GM12878 (cell line): ENCODE results near the gene CANT1. TPM values are rescaled to one million over a fixed set of nuclear protein-coding genes. Genes with fewer than 3 reads are reported as not detected.

Source experiments
- ATAC-seq: fragments of 200-7000 bp; cut with Tn5 transposase; 3 replicates; pipeline ENCODE4 v1.9.1; 2020; ENCODE audit warnings: mild to moderate bottlenecking, moderate library complexity
- BruUV-seq: library from RNA; stranded (reverse); fragments of 400-500 nt; replicated peaks from 2 replicates; lab custom pipeline; 2021; lab: Mats Ljungman, UMichigan
- CTCF ChIA-PET: fragments of 300-600 bp; sonication (Branson Sonifier 250); formaldehyde crosslinking; extraction: SDS; loops from one replicate; lab custom pipeline; 2021; ENCODE audit warnings: inconsistent platforms; lab: Yijun Ruan, JAX
- POLR2A ChIA-PET: fragments of 350-600 bp; formaldehyde crosslinking; extraction: SDS; loops from one replicate; lab custom pipeline; 2021; ENCODE audit warnings: inconsistent platforms; lab: Charles Lee
- RAD21 ChIA-PET: fragments of 300-600 bp; sonication (Branson Sonifier 250); formaldehyde crosslinking; loops from one replicate; lab custom pipeline; 2023; ENCODE audit warnings: antibody characterized with exemption; ENCODE audit not compliant: unreplicated experiment; lab: Charles Lee
- SMC1A ChIA-PET: fragments of 300-600 bp; sonication (Branson Sonifier 250); formaldehyde crosslinking; loops from one replicate; lab custom pipeline; 2023; ENCODE audit not compliant: unreplicated experiment, uncharacterized antibody; lab: Charles Lee
- DNase-seq: peaks from one replicate; pipeline ENCODE4 v3.0.0-alpha.2; 2011; ENCODE audit warnings: low read depth, low spot score
- FAIRE-seq: peaks from 3 replicates; lab custom pipeline; 2011; peaks lifted over from hg19 to GRCh38; lab: Jason Lieb, UNC
- H2AFZ ChIP-seq: 2 replicates; pipeline ENCODE4 v1.6.0; 2011; ENCODE audit warnings: low read depth, low read length, control low read depth; ENCODE audit not compliant: control insufficient read depth
- H3K27ac ChIP-seq: 2 replicates; pipeline ENCODE4 v1.5.1; 2011; ENCODE audit warnings: control low read depth; ENCODE audit not compliant: control insufficient read depth, insufficient read depth
- H3K27me3 ChIP-seq, 2 experiments: replicated peaks in 1 of 2; 2 replicates each; pipeline versions ENCODE4 v1.6.0 to v1.6.1; 2011; ENCODE audit warnings: low read length in 1 of 2; ENCODE audit not compliant: control insufficient read depth in 2 of 2, insufficient read depth in 2 of 2
- H3K36me3 ChIP-seq, 2 experiments: 2 replicates each; pipeline ENCODE4 v1.5.1; 2011; ENCODE audit warnings: low read length in 1 of 2; ENCODE audit not compliant: control insufficient read depth in 2 of 2, insufficient read depth in 2 of 2
- H3K4me1 ChIP-seq: 2 replicates; pipeline ENCODE4 v1.6.1; 2011; ENCODE audit warnings: mild to moderate bottlenecking, low read length, moderate library complexity, mixed read lengths; ENCODE audit not compliant: control insufficient read depth, insufficient read depth
- H3K4me2 ChIP-seq: 2 replicates; pipeline ENCODE4 v1.6.0; 2011; ENCODE audit warnings: control low read depth; ENCODE audit not compliant: control insufficient read depth, insufficient read depth
- H3K4me3 ChIP-seq: fragments of 200-600 bp; sonication (generic); 2 replicates; pipeline ENCODE4 v1.5.1; 2016
- H3K79me2 ChIP-seq: 2 replicates; pipeline ENCODE4 v1.6.0; 2011; ENCODE audit warnings: low read length; ENCODE audit not compliant: control insufficient read depth, insufficient read depth
- H3K9ac ChIP-seq: 2 replicates; pipeline ENCODE4 v1.8.0; 2011; ENCODE audit warnings: low read length, control low read depth, mixed read lengths; ENCODE audit not compliant: control insufficient read depth, insufficient read depth
- H3K9me3 ChIP-seq: replicated peaks from 3 replicates; pipeline ENCODE4 v1.5.1; 2011; ENCODE audit warnings: mild to moderate bottlenecking, low read length; ENCODE audit not compliant: control insufficient read depth, insufficient read depth
- H4K20me1 ChIP-seq: 2 replicates; pipeline ENCODE4 v1.6.0; 2011; ENCODE audit not compliant: control insufficient read depth, insufficient read depth
- MTA2 ChIP-seq: fragments of 450-650 bp; IDR thresholded peaks from 2 replicates; pipeline ENCODE4 v1.6.1; 2016; ENCODE audit warnings: low read depth, mild to moderate bottlenecking, moderate library complexity
- WGBS: methylation state at CpG from one replicate; pipeline ENCODE4 v1.1.6; 2016; ENCODE audit warnings: low lambda C conversion rate; ENCODE audit not compliant: insufficient replicate concordance, insufficient coverage; ENCODE audit errors: missing lambda C conversion rate; 5-methylcytosine and 5-hydroxymethylcytosine counted together
- in situ Hi-C: fragments of 300-500 bp; cut with MboI; formaldehyde crosslinking; loops from 9 replicates; pipeline ENCODE4 v1.14.3; 2018; ENCODE audit warnings: mixed read lengths
- intact Hi-C: fragments of 100-400 bp; cut with micrococcal nuclease; formaldehyde crosslinking; loops from one replicate; pipeline ENCODE4 v1.14.2; 2022; ENCODE audit not compliant: unreplicated experiment
- polyA plus RNA-seq, 11 experiments: library from polyadenylated mRNA; depleted of rRNA in 4 of 11; unstranded in 6 of 11; stranded (reverse) in 5 of 11; fragments of >200 nt; fragmentation: Nextera tagmentation in 4 of 11; fragmentation: Illumina TruSeq in 1 of 11; extraction: Ambion mirVana in 4 of 11; extraction: Trizol in 1 of 11; gene quantifications; 1 replicate in 1 of 11; 2 replicates in 10 of 11; pipeline versions ENCODE4 v1.2.1 to v1.2.3, GENCODE V29; 2011 to 2016; ENCODE audit warnings: inconsistent platforms in 2 of 11, missing spikeins in 2 of 11, low read depth in 1 of 11
- total RNA-seq, 4 experiments: library from RNA; depleted of rRNA in 3 of 4; stranded (reverse); fragments of >200 nt in 3 of 4; fragmentation: Illumina TruSeq in 1 of 4; extraction: Trizol in 1 of 4; gene quantifications; 2 replicates each; pipeline versions ENCODE4 v1.2.1 to v1.2.3, GENCODE V29; 2013 to 2021
- TF ChIP-seq, protein P1 (sequence below): IDR thresholded peaks from 2 replicates; pipeline ENCODE4 v1.6.1; 2011; ENCODE audit warnings: mild to moderate bottlenecking, low read depth, low read length, moderate library complexity; ENCODE audit not compliant: insufficient replicate concordance

CANT1 gene
- total and polyA plus RNA-seq, 10 of the 15 experiments (the other 5 are each of a cell fraction or from before 2014, with no cell fraction given) = 2.2 to 59.2 (median 20.2) TPM

DNA sequence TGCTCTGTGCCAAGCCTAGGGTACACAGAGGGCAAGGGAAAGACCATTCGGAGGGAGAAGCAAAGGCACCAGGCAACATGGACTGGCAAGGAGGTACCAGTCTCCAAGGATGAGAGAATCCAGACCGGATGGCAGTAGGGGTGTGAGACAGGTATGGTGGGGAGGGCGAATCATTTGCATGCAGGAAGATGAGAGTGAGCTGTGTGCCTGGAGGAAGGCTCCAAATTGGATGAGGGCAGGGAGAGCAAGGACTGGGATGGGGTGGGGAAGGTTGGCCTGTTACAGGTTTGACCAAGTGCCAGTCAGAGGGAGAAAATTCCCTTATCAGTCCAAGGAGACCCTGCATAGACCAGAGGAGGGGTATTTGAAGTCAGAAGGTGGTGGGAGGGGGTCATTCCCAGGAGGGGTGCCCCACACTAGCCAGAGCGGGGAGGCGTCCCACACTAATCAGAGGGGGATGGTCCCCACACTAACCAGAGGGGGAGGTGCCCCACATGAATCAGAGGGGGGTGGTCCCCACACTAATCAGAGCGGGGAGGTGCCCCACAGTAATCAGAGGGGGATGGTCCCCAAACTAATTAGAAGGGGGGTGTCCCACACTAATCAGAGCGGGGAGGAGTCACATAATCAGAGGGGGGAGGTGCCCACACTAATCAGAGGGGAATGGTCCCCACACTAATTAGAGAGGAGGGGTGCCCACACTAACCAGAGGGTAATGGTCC, 737 bp downstream of the CANT1 start:
- no peaks in the 10 kb centered on the region for H3K9me3 ChIP-seq
- in situ Hi-C loops = no loop called here
- intact Hi-C loops = no loop called here
- no peaks in the 10 kb centered on the region for H3K36me3 ChIP-seq
- peak overlapping the region; percentile 99 for H3K4me3 ChIP-seq
- TF ChIP-seq, protein P1, sequence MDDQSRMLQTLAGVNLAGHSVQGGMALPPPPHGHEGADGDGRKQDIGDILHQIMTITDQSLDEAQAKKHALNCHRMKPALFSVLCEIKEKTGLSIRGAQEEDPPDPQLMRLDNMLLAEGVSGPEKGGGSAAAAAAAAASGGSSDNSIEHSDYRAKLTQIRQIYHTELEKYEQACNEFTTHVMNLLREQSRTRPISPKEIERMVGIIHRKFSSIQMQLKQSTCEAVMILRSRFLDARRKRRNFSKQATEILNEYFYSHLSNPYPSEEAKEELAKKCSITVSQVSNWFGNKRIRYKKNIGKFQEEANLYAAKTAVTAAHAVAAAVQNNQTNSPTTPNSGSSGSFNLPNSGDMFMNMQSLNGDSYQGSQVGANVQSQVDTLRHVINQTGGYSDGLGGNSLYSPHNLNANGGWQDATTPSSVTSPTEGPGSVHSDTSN = no peak
- peak; percentile 37; the same call in 1 of the 2 replicates for TF ChIP-seq MTA2
- SMC1A ChIA-PET = interaction anchor here (0.6 kb wide), 1 partner anchor 59 kb away, joined by 3 read pairs; no protein-coding TSS in a partner anchor
- POLR2A ChIA-PET = interaction anchor here (0.6 kb wide), 2 partner anchors 10 to 256 kb away, joined by 4 to 8 read pairs; no protein-coding TSS in a partner anchor
- CTCF ChIA-PET = interaction anchor here (0.9 kb wide), 1 partner anchor 13 kb away, joined by 3 read pairs; no protein-coding TSS in a partner anchor
- no peaks in the 10 kb centered on the region; a peak in 1 of 4 replicates for H3K27me3 ChIP-seq
- peak overlapping the region; percentile 90 for H3K9ac ChIP-seq
- no peak for FAIRE-seq
- H2AFZ ChIP-seq = peak overlapping the region; percentile 68
- WGBS = 35% methylated on average over 7 of the region's 7 CpGs
- H3K4me1 ChIP-seq = peaks cover 8% of the 10 kb centered on the region
- H3K27ac ChIP-seq = peak overlapping the region; percentile 86
- BruUV-seq = no TSS peak
- H3K79me2 ChIP-seq = peaks cover 34% of the 10 kb centered on the region
- H3K4me2 ChIP-seq = peak overlapping the region; percentile 95
- H4K20me1 ChIP-seq = no peaks in the 10 kb centered on the region; the same call in 1 of the 2 replicates
- DNase-seq = no peak
- ATAC-seq = peak; percentile 3; the same call in 1 of the 3 replicates
- RAD21 ChIA-PET = interaction anchor here (0.6 kb wide), 1 partner anchor 12 kb away, joined by 3 read pairs; no protein-coding TSS in a partner anchor
